Measurements from ENCODE around the gene PRKAG2.

DNA sequence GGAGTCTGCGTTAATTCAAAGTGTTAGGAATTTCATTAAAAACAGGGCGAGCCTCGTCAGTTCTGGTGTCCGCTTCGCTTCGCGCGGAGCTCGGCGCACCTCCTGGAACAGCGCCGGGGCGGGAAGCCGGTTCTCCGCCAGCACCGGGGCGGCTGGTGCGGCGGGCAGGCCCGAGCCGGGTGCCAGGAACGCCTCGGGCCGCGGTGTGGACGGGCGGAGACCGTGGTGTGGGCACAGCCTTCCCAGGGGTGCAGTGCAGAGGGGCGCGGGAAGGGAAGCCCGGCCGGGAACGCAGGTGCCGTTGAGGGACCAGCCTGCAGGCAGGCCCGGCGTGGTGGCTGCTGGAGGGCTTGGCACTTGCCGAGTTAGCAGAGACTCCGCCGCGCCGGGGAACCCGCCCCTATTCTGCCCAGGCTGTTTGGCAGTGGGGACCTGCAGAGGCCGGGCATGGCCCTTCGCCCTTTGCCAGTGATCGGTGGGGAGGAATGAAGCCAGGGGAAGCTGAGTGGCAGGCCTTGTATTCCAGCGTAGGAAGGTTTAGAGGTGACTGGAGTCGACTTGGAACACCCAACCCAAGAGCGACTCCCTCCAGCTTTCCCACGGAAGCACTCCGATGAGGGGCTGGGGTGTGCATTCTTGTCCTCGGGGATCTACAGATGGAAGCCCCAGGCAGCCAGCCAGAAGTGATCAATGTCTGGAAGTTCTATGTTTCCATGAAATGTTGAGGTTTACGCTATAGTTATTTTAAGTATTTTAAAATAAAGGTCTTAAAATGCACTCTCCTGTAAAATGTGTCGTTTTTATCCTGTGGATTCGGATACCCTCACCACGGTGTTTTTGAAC lies 356.3 kb downstream of the PRKAG2 start:
- TF ChIP-seq EP300 (IDR thresholded peaks at IDR 0.05) = no peak
- TF ChIP-seq POLR2AphosphoS5 (IDR thresholded peaks at IDR 0.05) = no peak
- TF ChIP-seq CTCF (IDR thresholded peaks at IDR 0.05) = no peak
- TF ChIP-seq POLR2A (IDR thresholded peaks at IDR 0.05) = no peak
